Measurements from ENCODE around the gene SSBP4.

SSBP4 gene

GRCh38 chr19:18384775-18385174 is 34.4 kb upstream of the SSBP4 start:
- H3K36me3 ChIP-seq (ENCODE audit: control insufficient read depth, low read length), result no peaks in the 10 kb centered on the region
- no peaks in the 10 kb centered on the region for H3K9me2 ChIP-seq (replicated peaks; ENCODE audit: control insufficient read depth, low read length)
- peaks cover 2% of the 10 kb centered on the region; the same call in 1 of the 2 replicates for H3F3A ChIP-seq (ENCODE audit: control insufficient read depth, insufficient read depth)
- H3K9me3 ChIP-seq (ENCODE audit: control insufficient read depth, insufficient read depth, low read length), result no peaks in the 10 kb centered on the region
- H3K27me3 ChIP-seq (ENCODE audit: control insufficient read depth, low read length), result peaks cover 47% of the 10 kb centered on the region
- no peaks in the 10 kb centered on the region for H4K20me1 ChIP-seq (ENCODE audit: control insufficient read depth, insufficient read depth, low read depth, low read length)
- H3K27ac ChIP-seq (ENCODE audit: low read depth, low read length), result no peak overlapping the region
- H3K4me1 ChIP-seq (ENCODE audit: control insufficient read depth, low read length), result peaks cover 20% of the 10 kb centered on the region
- no peak overlapping the region for H3K4me2 ChIP-seq (ENCODE audit: low read length)
- H3K4me3 ChIP-seq (ENCODE audit: low read length), result no peak overlapping the region
- no peak for TF ChIP-seq EZH2phosphoT487 (IDR thresholded peaks at IDR 0.05; ENCODE audit: borderline replicate concordance, low read length)
- TF ChIP-seq CTCF (IDR thresholded peaks at IDR 0.05; ENCODE audit: low read depth, low read length, poor library complexity, severe bottlenecking), result no peak
- H3K79me2 ChIP-seq (ENCODE audit: control insufficient read depth, low read length), result no peaks in the 10 kb centered on the region

- no peak overlapping the region for H3K27ac ChIP-seq (ENCODE audit: low read depth, low read length)
- no peaks in the 10 kb centered on the region for H3K9me2 ChIP-seq (replicated peaks; ENCODE audit: control insufficient read depth, low read length)
- H3K9me3 ChIP-seq (ENCODE audit: control insufficient read depth, insufficient read depth, low read length), result no peaks in the 10 kb centered on the region
- peaks cover 2% of the 10 kb centered on the region; the same call in 1 of the 2 replicates for H3F3A ChIP-seq (ENCODE audit: control insufficient read depth, insufficient read depth)
- peaks cover 48% of the 10 kb centered on the region for H3K27me3 ChIP-seq (ENCODE audit: control insufficient read depth, low read length)
- H3K79me2 ChIP-seq (ENCODE audit: control insufficient read depth, low read length), result no peaks in the 10 kb centered on the region
- H3K36me3 ChIP-seq (ENCODE audit: control insufficient read depth, low read length), result no peaks in the 10 kb centered on the region
- H3K4me2 ChIP-seq (ENCODE audit: low read length), result no peak overlapping the region
- H4K20me1 ChIP-seq (ENCODE audit: control insufficient read depth, insufficient read depth, low read depth, low read length), result no peaks in the 10 kb centered on the region
- TF ChIP-seq EZH2phosphoT487 (IDR thresholded peaks at IDR 0.05; ENCODE audit: borderline replicate concordance, low read length) (no peak), CTCF (IDR thresholded peaks at IDR 0.05; ENCODE audit: low read depth, low read length, poor library complexity, severe bottlenecking) (no peak)
- peaks cover 20% of the 10 kb centered on the region for H3K4me1 ChIP-seq (ENCODE audit: control insufficient read depth, low read length)
- H3K4me3 ChIP-seq (ENCODE audit: low read length), result no peak overlapping the region
These were observed 33.9 kb upstream of the SSBP4 start for GRCh38 chr19:18385359-18385674.

GRCh38 chr19:18385675-18386542 is 33.3 kb upstream of the SSBP4 start, which contains the start of gene GDF15:
GDF15 (plus strand) TSS chr19:18386158; CDS start chr19:18386190, 32 bp downstream.
- H3K4me1 ChIP-seq (ENCODE audit: control insufficient read depth, low read length), result peaks cover 20% of the 10 kb centered on the region
- no peaks in the 10 kb centered on the region for H3K36me3 ChIP-seq (ENCODE audit: control insufficient read depth, low read length)
- peak within 1 kb of the TSS; percentile 39 for H3K4me2 ChIP-seq (ENCODE audit: low read length)
- no peak within 1 kb of the TSS for H3K4me3 ChIP-seq (ENCODE audit: low read length)
- H3K9me2 ChIP-seq (replicated peaks; ENCODE audit: control insufficient read depth, low read length), result no peaks in the 10 kb centered on the region
- H3K9me3 ChIP-seq (ENCODE audit: control insufficient read depth, insufficient read depth, low read length), result no peaks in the 10 kb centered on the region
- TF ChIP-seq EZH2phosphoT487 (IDR thresholded peaks at IDR 0.05; ENCODE audit: borderline replicate concordance, low read length) (no peak), CTCF (IDR thresholded peaks at IDR 0.05; ENCODE audit: low read depth, low read length, poor library complexity, severe bottlenecking) (peak; percentile 98)
- no peaks in the 10 kb centered on the region for H4K20me1 ChIP-seq (ENCODE audit: control insufficient read depth, insufficient read depth, low read depth, low read length)
- no peaks in the 10 kb centered on the region for H3K79me2 ChIP-seq (ENCODE audit: control insufficient read depth, low read length)
- H3K27me3 ChIP-seq (ENCODE audit: control insufficient read depth, low read length), result peaks cover 42% of the 10 kb centered on the region
- peaks cover 2% of the 10 kb centered on the region; the same call in 1 of the 2 replicates for H3F3A ChIP-seq (ENCODE audit: control insufficient read depth, insufficient read depth)
- H3K27ac ChIP-seq (ENCODE audit: low read depth, low read length), result no peak within 1 kb of the TSS
